Measurements from ENCODE around the gene CEBPE.

Gene CEBPE

DNA sequence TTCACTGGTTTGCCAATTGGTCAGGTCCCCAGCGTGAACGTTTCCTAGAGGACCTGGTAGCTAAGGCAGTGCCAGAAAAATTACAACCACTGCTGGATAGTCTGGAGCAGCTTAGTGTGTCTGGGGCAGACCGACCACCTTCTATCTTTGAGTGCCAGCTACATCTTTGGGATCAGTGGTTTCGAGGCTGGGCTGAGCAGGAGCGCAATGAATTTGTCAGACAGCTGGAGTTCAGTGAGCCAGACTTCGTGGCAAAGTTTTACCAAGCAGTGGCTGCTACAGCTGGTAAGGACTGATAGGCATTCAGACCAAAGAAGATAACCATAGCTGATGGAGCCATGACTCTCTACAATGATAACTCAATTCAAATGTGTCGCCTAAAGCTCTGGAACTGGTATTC is 21.3 kb downstream of the CEBPE start:
- Histone ChIP-seq H3K4me1 (ENCODE audit: insufficient read depth, poor library complexity, severe bottlenecking) (peaks cover 13% of the 10 kb centered on the region), H3K36me3 (ENCODE audit: low read depth) (peaks cover 34% of the 10 kb centered on the region), H3K27ac (ENCODE audit: poor library complexity, severe bottlenecking) (no peak overlapping the region), H3K9me3 (ENCODE audit: severe bottlenecking) (no peaks in the 10 kb centered on the region), H3K27me3 (ENCODE audit: insufficient read depth, poor library complexity, severe bottlenecking) (no peaks in the 10 kb centered on the region), H3K4me3 (ENCODE audit: severe bottlenecking) (no peak overlapping the region)
- ATAC-seq (ENCODE audit: low read depth) (no peak), DNase-seq (ENCODE audit: low spot score) (no peak)
- no peak for TF ChIP-seq CTCF (IDR thresholded peaks at IDR 0.05; ENCODE audit: poor library complexity, severe bottlenecking)

DNA sequence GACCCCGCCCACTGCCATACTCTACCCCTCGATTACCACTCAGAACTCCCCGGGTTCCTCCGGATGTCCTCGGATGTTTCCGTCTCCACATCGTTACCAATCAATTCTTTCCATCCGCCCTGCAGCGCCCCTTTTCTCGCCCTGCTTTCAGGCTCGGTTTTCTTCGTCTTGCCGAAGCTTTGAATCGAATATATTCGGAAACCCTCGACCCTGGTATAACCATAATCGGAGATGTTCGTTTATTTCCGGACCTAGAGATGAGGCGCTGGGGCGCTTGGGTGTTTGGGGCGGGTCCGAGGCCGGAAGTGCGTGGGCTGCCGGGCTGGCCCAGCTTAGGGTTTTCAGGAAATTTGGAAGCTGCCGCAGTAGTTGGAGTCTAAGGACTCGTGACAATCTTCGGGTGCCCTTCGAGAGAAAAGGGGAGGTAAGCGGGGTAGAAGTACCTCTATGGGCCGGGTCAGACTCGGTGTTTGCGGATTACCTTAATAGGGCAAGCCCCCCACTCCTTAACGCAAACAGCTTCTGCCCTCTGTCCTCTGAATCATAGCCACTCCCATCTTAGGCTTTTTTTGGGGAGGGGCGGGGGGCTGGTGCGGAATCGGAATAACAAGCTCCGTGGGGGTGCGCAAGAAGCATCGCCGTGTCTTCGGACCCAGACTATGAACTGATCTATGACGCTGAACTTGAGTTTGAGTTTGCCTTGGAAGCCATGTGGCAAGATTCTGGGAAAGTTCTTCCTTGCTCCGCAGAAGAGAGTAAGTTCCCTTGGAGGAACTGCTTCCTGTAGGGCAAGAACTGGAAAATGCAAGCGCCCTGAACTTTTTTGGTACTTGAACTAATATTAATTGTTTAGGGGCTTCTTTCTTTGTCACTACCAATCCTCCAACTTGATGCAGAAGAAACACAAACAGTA is 23.6 kb downstream of the CEBPE start, which contains the start of gene C14orf119:
Gene C14orf119, plus strand, starts transcription at position 310 of the 913 bp plus-strand sequence. CDS start 2,154 bp downstream, outside the sequence.
- peak; percentile 89 for ATAC-seq (ENCODE audit: low read depth)
- Histone ChIP-seq H3K27ac (ENCODE audit: poor library complexity, severe bottlenecking) (peak within 1 kb of the TSS; percentile 82), H3K4me3 (ENCODE audit: severe bottlenecking) (peak within 1 kb of the TSS; percentile 70), H3K4me1 (ENCODE audit: insufficient read depth, poor library complexity, severe bottlenecking) (peaks cover 13% of the 10 kb centered on the region), H3K36me3 (ENCODE audit: low read depth) (peaks cover 58% of the 10 kb centered on the region), H3K27me3 (ENCODE audit: insufficient read depth, poor library complexity, severe bottlenecking) (no peaks in the 10 kb centered on the region), H3K9me3 (ENCODE audit: severe bottlenecking) (no peaks in the 10 kb centered on the region)
- no peak for TF ChIP-seq CTCF (IDR thresholded peaks at IDR 0.05; ENCODE audit: poor library complexity, severe bottlenecking)
- peak; percentile 99 for DNase-seq (ENCODE audit: low spot score)

- Histone ChIP-seq H3K36me3 (ENCODE audit: low read depth) (peaks cover 65% of the 10 kb centered on the region), H3K4me1 (ENCODE audit: insufficient read depth, poor library complexity, severe bottlenecking) (peaks cover 13% of the 10 kb centered on the region), H3K27ac (ENCODE audit: poor library complexity, severe bottlenecking) (peak within 1 kb of the TSS; percentile 82), H3K9me3 (ENCODE audit: severe bottlenecking) (no peaks in the 10 kb centered on the region), H3K4me3 (ENCODE audit: severe bottlenecking) (peak within 1 kb of the TSS; percentile 70), H3K27me3 (ENCODE audit: insufficient read depth, poor library complexity, severe bottlenecking) (no peaks in the 10 kb centered on the region)
- peak; percentile 3 for TF ChIP-seq CTCF (IDR thresholded peaks at IDR 0.05; ENCODE audit: poor library complexity, severe bottlenecking)
- ATAC-seq (ENCODE audit: low read depth) (peak; percentile 54), DNase-seq (ENCODE audit: low spot score) (peak; percentile 90)
Observed at GRCh38 chr14:23094666-23095195, 24.3 kb downstream of the CEBPE start, which contains the start of gene ACIN1. TSS of gene ACIN1 (minus strand) at chr14:23095136. CDS start at chr14:23095112, 24 bp downstream.

DNA sequence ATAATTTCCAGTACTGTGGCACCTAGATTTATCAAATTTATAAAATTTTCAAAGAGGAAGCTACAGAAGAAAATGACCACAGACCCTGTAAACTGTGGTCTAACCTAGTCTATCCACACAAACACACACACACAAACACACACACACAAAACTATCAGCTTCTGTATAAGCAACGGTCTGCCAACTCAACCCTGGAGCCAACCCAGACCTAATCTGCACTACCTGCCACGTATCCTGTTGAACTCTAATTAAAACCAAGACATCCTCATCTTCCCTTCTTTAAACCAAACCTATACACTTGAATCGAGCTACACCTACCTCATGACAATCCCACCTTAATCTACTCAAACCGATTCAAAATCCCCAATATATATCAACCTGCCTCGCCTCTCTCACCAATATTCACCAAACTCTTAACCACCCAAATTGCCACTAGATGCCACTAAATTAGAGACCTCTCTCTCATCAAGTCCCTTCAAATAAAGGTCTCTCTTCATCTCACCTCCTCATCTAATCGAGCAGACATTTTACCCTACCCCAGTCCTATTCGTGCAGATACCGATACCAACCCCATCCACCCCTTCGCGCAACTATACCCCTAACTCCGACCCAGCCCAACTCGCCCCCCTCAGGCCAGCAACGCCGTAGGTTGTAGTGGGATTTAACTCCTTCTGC is 24.9 kb downstream of the CEBPE start:
- DNase-seq (ENCODE audit: low spot score) (no peak), ATAC-seq (ENCODE audit: low read depth) (no peak)

More for the DNA sequence above, 24.9 kb downstream of the CEBPE start:
- H3K27me3 ChIP-seq (ENCODE audit: insufficient read depth, poor library complexity, severe bottlenecking): no peaks in the 10 kb centered on the region
- H3K9me3 ChIP-seq (ENCODE audit: severe bottlenecking): no peaks in the 10 kb centered on the region
- peaks cover 13% of the 10 kb centered on the region for H3K4me1 ChIP-seq (ENCODE audit: insufficient read depth, poor library complexity, severe bottlenecking)
- peak overlapping the region; percentile 70 for H3K4me3 ChIP-seq (ENCODE audit: severe bottlenecking)
- H3K36me3 ChIP-seq (ENCODE audit: low read depth): peaks cover 69% of the 10 kb centered on the region
- peak overlapping the region; percentile 82 for H3K27ac ChIP-seq (ENCODE audit: poor library complexity, severe bottlenecking)
- no peak for TF ChIP-seq CTCF (IDR thresholded peaks at IDR 0.05; ENCODE audit: poor library complexity, severe bottlenecking)
